DMS153 treated with DMSO at 0.1 percent for 48 hours (cell line): Measurements from ENCODE around the gene SMYD2.

Experiments
- DNase-seq: peaks from one replicate; lab custom pipeline; 2025; ENCODE audit not compliant: unreplicated experiment; lab: John Stamatoyannopoulos, UW

The SMYD2 gene

GRCh38 chr1:214281021-214281719 is at the start of gene SMYD2:
Gene SMYD2, plus strand, starts transcription at chr1:214281159. Its CDS starts 96 bp downstream, at chr1:214281255.
- DNase-seq, result peak; percentile 54

- DNase-seq, result peak; percentile 88
These were observed 46.9 kb upstream of the SMYD2 start for GRCh38 chr1:214233856-214234634.

- no peak for DNase-seq
These were observed 46.3 kb upstream of the SMYD2 start for GRCh38 chr1:214234635-214235025.

GRCh38 chr1:214236477-214236876 is 44.5 kb upstream of the SMYD2 start:
- DNase-seq, result no peak

GRCh38 chr1:214241060-214241459 is 39.9 kb upstream of the SMYD2 start:
- no peak for DNase-seq

GRCh38 chr1:214244252-214244651 is 36.7 kb upstream of the SMYD2 start:
- no peak for DNase-seq

GRCh38 chr1:214244841-214245240 is 36.1 kb upstream of the SMYD2 start:
- no peak for DNase-seq

- DNase-seq, result no peak
These were observed 33.4 kb upstream of the SMYD2 start for GRCh38 chr1:214247501-214248041.

- no peak for DNase-seq
These were observed 32.5 kb upstream of the SMYD2 start for GRCh38 chr1:214248311-214249085.

GRCh38 chr1:214249651-214250050 is 31.3 kb upstream of the SMYD2 start:
- DNase-seq, result no peak

GRCh38 chr1:214251354-214251753 is 29.6 kb upstream of the SMYD2 start:
- DNase-seq, result no peak

GRCh38 chr1:214255509-214255908 is 25.4 kb upstream of the SMYD2 start:
- no peak for DNase-seq

- DNase-seq, result no peak
These were observed 21.5 kb upstream of the SMYD2 start for GRCh38 chr1:214259353-214259977.

GRCh38 chr1:214260561-214261205 is 20.3 kb upstream of the SMYD2 start:
- DNase-seq, result no peak

- DNase-seq, result peak; percentile 96
These were observed 19.5 kb upstream of the SMYD2 start for GRCh38 chr1:214261206-214262123.

GRCh38 chr1:214264196-214264595 is 16.8 kb upstream of the SMYD2 start:
- DNase-seq, result no peak

- DNase-seq, result no peak
These were observed 16.0 kb upstream of the SMYD2 start for GRCh38 chr1:214264976-214265375.

GRCh38 chr1:214270097-214270650 is 10.8 kb upstream of the SMYD2 start:
- DNase-seq, result no peak
